ENCODE data around the gene NOS1. TPM values are rescaled to one million over a fixed set of nuclear protein-coding genes. Genes with fewer than 3 reads are reported as not detected.

NOS1 gene
- total RNA-seq, 2 experiments from 2014 or later, result not detected

- Histone ChIP-seq H3K4me3 (ENCODE audit: low read depth, low read length, poor library complexity, severe bottlenecking) (no peak overlapping the region), H3K36me3 (ENCODE audit: insufficient read depth, low read length) (no peaks in the 10 kb centered on the region), H3K9me2 (ENCODE audit: insufficient read depth, low read length) (no peaks in the 10 kb centered on the region), H3K27ac (ENCODE audit: low read depth, low read length, poor library complexity, severe bottlenecking) (no peak overlapping the region), H3K4me1 (ENCODE audit: insufficient read depth, low read length, poor library complexity, severe bottlenecking) (no peaks in the 10 kb centered on the region), H4K20me1 (ENCODE audit: insufficient read depth, low read length) (no peaks in the 10 kb centered on the region), H2AFZ (ENCODE audit: low read length) (no peak overlapping the region), H3K9me3 (ENCODE audit: low read length) (no peaks in the 10 kb centered on the region), H3K79me2 (ENCODE audit: insufficient read depth, low read depth, low read length) (no peaks in the 10 kb centered on the region), H3K4me2 (ENCODE audit: low read length) (no peak overlapping the region)
- no peak for TF ChIP-seq EZH2phosphoT487 (IDR thresholded peaks at IDR 0.05; ENCODE audit: borderline replicate concordance, low read depth, low read length)
- no peak for TF ChIP-seq CTCF (conservative IDR thresholded peaks at IDR 0.05; ENCODE audit: low read length)
- DNase-seq (ENCODE audit: low spot score), result no peak
- POLR2A ChIA-PET, result no interaction called here
- CTCF ChIA-PET (ENCODE audit: unreplicated experiment), result no interaction called here
- intact Hi-C loops (cut with micrococcal nuclease; ENCODE audit: unreplicated experiment), result no loop called here
- no TSS peak for BruUV-seq (replicated peaks)
These were observed 965 bp upstream of the NOS1 start for GRCh38 chr12:117362391-117362790.

GRCh38 chr12:117361905-117362304 lies 479 bp upstream of the NOS1 start:
- H3K9me2 ChIP-seq (ENCODE audit: insufficient read depth, low read length), result no peaks in the 10 kb centered on the region
- POLR2A ChIA-PET, result no interaction called here

More at GRCh38 chr12:117361905-117362304, 479 bp upstream of the NOS1 start:
- no peaks in the 10 kb centered on the region for H3K4me1 ChIP-seq (ENCODE audit: insufficient read depth, low read length, poor library complexity, severe bottlenecking)
- no peak for DNase-seq (ENCODE audit: low spot score)
- no peaks in the 10 kb centered on the region for H4K20me1 ChIP-seq (ENCODE audit: insufficient read depth, low read length)
- intact Hi-C loops (cut with micrococcal nuclease; ENCODE audit: unreplicated experiment), result no loop called here
- H2AFZ ChIP-seq (ENCODE audit: low read length), result no peak overlapping the region
- no peak for TF ChIP-seq CTCF (conservative IDR thresholded peaks at IDR 0.05; ENCODE audit: low read length)
- TF ChIP-seq EZH2phosphoT487 (IDR thresholded peaks at IDR 0.05; ENCODE audit: borderline replicate concordance, low read depth, low read length), result no peak
- H3K4me3 ChIP-seq (ENCODE audit: low read depth, low read length, poor library complexity, severe bottlenecking), result no peak overlapping the region
- H3K36me3 ChIP-seq (ENCODE audit: insufficient read depth, low read length), result no peaks in the 10 kb centered on the region
- no peak overlapping the region for H3K4me2 ChIP-seq (ENCODE audit: low read length)
- no peaks in the 10 kb centered on the region for H3K79me2 ChIP-seq (ENCODE audit: insufficient read depth, low read depth, low read length)
- CTCF ChIA-PET (ENCODE audit: unreplicated experiment), result no interaction called here
- no peaks in the 10 kb centered on the region for H3K9me3 ChIP-seq (ENCODE audit: low read length)
- H3K27ac ChIP-seq (ENCODE audit: low read depth, low read length, poor library complexity, severe bottlenecking), result no peak overlapping the region
- no TSS peak for BruUV-seq (replicated peaks)
